Kidney epithelial cell (primary cell): Measurements from ENCODE around the gene CD99L2. TPM values are rescaled to one million over a fixed set of nuclear protein-coding genes. Genes with fewer than 3 reads are reported as not detected.
"Not testable (repeated sequence)": the region's sequence is repeated elsewhere in the genome, so short reads cannot be mapped to it uniquely, and the experiment has no call there.

Experiments
- DNase-seq: peaks from one replicate; pipeline ENCODE4 v3.0.0-alpha.2; 2010; ENCODE audit warnings: low read depth
- H3K27me3 ChIP-seq: 2 replicates; pipeline ENCODE4 v1.6.0; 2011; ENCODE audit warnings: low read length; ENCODE audit not compliant: control insufficient read depth, insufficient read depth
- H3K36me3 ChIP-seq: 2 replicates; pipeline ENCODE4 v1.5.1; 2011; ENCODE audit warnings: low read length; ENCODE audit not compliant: control insufficient read depth, insufficient read depth
- H3K4me3 ChIP-seq: 2 replicates; pipeline ENCODE4 v1.5.1; 2011; ENCODE audit warnings: low read depth, mild to moderate bottlenecking, control low read depth, low read length
- CTCF ChIP-seq: IDR thresholded peaks from 2 replicates; pipeline ENCODE4 v1.5.1; 2011; ENCODE audit warnings: mild to moderate bottlenecking, moderate library complexity, low read length, control low read depth, inconsistent platforms; ENCODE audit not compliant: insufficient read depth, poor library complexity, severe bottlenecking
- total RNA-seq: library from RNA; depleted of rRNA; stranded (reverse); fragments of >200 nt; gene quantifications from 2 replicates; pipeline ENCODE4 v1.2.3, GENCODE V29; 2015

Gene CD99L2
- total RNA-seq, 1 donor from 2014 or later = 29.8 TPM

- no peak overlapping the region for H3K4me3 ChIP-seq
- no peaks in the 10 kb centered on the region for H3K36me3 ChIP-seq
- TF ChIP-seq CTCF = no peak
- DNase-seq = no peak
- no peaks in the 10 kb centered on the region for H3K27me3 ChIP-seq
Observed at GRCh38 chrX:150893936-150894335, 4.5 kb downstream of the CD99L2 start.

- TF ChIP-seq CTCF = no peak
- Histone ChIP-seq H3K4me3 (no peak overlapping the region), H3K36me3 (no peaks in the 10 kb centered on the region), H3K27me3 (no peaks in the 10 kb centered on the region)
- DNase-seq = no peak
Observed at GRCh38 chrX:150889131-150889530, 9.3 kb downstream of the CD99L2 start.

GRCh38 chrX:150887906-150888465 lies 10.5 kb downstream of the CD99L2 start:
- no peak for TF ChIP-seq CTCF
- DNase-seq = no peak
- H3K27me3 ChIP-seq = no peaks in the 10 kb centered on the region
- H3K36me3 ChIP-seq = no peaks in the 10 kb centered on the region
- no peak overlapping the region for H3K4me3 ChIP-seq

GRCh38 chrX:150887268-150887667 lies 11.2 kb downstream of the CD99L2 start:
- not testable (repeated sequence) for H3K36me3 ChIP-seq, H3K4me3 ChIP-seq, H3K27me3 ChIP-seq, DNase-seq

GRCh38 chrX:150886381-150886780 lies 12.1 kb downstream of the CD99L2 start:
- no peak for TF ChIP-seq CTCF
- H3K27me3 ChIP-seq = no peaks in the 10 kb centered on the region
- no peak for DNase-seq
- no peaks in the 10 kb centered on the region for H3K36me3 ChIP-seq
- H3K4me3 ChIP-seq = no peak overlapping the region

GRCh38 chrX:150880808-150881165 lies 17.7 kb downstream of the CD99L2 start:
- Histone ChIP-seq H3K27me3 (no peaks in the 10 kb centered on the region), H3K36me3 (no peaks in the 10 kb centered on the region), H3K4me3 (no peak overlapping the region)
- no peak for DNase-seq
- TF ChIP-seq CTCF = no peak
